MM.1S (cell line): ENCODE results near the gene SLC39A6.

Experiments
- EZH2phosphoT487 ChIP-seq: fragments of 300-600 bp; sonication (generic); IDR thresholded peaks from 2 replicates; pipeline ENCODE4 v1.6.1; 2018; ENCODE audit warnings: antibody characterized with exemption, low read length
- TF ChIP-seq, protein P1 (sequence below): fragments of 300-600 bp; sonication (generic); IDR thresholded peaks from 2 replicates; pipeline ENCODE4 v1.5.1; 2016; ENCODE audit warnings: antibody characterized with exemption, low read length, mixed read lengths

DNA sequence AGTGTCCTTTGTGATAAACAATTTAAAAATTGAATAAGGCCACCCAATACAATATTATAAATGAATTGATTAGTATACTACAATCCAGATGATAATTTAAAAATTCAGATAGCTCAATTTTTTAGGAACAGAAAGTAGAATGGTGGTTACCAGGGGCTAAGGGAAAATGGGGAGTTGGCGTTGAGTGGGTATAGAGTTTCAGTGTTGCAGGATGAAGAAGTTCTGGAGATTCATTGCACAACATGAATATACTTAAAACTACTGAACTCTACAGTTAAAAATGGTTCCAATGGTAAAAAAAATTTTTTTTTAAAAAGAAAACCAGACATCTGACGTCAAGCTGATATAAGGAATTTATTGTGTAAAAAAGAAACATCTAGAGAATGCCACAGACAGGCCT is 20.9 kb downstream of the SLC39A6 start:
- no peak for TF ChIP-seq EZH2phosphoT487
- TF ChIP-seq, protein P1, sequence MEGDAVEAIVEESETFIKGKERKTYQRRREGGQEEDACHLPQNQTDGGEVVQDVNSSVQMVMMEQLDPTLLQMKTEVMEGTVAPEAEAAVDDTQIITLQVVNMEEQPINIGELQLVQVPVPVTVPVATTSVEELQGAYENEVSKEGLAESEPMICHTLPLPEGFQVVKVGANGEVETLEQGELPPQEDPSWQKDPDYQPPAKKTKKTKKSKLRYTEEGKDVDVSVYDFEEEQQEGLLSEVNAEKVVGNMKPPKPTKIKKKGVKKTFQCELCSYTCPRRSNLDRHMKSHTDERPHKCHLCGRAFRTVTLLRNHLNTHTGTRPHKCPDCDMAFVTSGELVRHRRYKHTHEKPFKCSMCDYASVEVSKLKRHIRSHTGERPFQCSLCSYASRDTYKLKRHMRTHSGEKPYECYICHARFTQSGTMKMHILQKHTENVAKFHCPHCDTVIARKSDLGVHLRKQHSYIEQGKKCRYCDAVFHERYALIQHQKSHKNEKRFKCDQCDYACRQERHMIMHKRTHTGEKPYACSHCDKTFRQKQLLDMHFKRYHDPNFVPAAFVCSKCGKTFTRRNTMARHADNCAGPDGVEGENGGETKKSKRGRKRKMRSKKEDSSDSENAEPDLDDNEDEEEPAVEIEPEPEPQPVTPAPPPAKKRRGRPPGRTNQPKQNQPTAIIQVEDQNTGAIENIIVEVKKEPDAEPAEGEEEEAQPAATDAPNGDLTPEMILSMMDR, result no peak
